Measurements from ENCODE around the gene FIG4.

DNA sequence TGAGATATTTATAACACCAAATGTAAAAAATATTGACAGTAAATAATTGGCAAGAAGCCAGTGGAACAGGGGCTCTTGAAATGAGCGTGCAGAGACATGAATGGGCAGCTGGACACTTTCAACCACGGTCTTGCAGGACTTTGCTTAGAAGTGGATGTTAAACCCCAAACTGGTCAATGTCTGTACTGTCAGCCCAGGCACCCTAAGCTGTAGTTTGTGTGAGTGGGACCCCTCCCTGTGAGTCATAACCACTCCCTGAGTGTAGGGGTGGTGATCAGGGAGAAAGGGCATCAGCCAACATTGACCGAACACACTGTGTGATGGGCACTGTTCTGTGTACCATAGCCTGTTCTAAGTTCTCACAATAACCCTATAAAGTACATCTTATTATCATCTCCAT, 108.6 kb downstream of the FIG4 start:
- TF ChIP-seq POLR2A (IDR thresholded peaks at IDR 0.05; ENCODE audit: low read depth, low read length), result no peak
- TF ChIP-seq, protein P1, sequence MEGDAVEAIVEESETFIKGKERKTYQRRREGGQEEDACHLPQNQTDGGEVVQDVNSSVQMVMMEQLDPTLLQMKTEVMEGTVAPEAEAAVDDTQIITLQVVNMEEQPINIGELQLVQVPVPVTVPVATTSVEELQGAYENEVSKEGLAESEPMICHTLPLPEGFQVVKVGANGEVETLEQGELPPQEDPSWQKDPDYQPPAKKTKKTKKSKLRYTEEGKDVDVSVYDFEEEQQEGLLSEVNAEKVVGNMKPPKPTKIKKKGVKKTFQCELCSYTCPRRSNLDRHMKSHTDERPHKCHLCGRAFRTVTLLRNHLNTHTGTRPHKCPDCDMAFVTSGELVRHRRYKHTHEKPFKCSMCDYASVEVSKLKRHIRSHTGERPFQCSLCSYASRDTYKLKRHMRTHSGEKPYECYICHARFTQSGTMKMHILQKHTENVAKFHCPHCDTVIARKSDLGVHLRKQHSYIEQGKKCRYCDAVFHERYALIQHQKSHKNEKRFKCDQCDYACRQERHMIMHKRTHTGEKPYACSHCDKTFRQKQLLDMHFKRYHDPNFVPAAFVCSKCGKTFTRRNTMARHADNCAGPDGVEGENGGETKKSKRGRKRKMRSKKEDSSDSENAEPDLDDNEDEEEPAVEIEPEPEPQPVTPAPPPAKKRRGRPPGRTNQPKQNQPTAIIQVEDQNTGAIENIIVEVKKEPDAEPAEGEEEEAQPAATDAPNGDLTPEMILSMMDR (conservative IDR thresholded peaks at IDR 0.05; ENCODE audit: low read depth, low read length), result no peak
- no peak for TF ChIP-seq CEBPB (IDR thresholded peaks at IDR 0.05; ENCODE audit: low read depth, low read length)
- no peak for TF ChIP-seq MAFK (IDR thresholded peaks at IDR 0.05; ENCODE audit: low read depth, low read length)
- no peak for TF ChIP-seq RCOR1 (IDR thresholded peaks at IDR 0.05; ENCODE audit: insufficient replicate concordance, low read length)
- TF ChIP-seq MAZ (IDR thresholded peaks at IDR 0.05; ENCODE audit: borderline replicate concordance, low read depth, low read length), result no peak
